SHP77 treated with DMSO at 0.1 percent for 48 hours (cell line): ENCODE results near the gene WDR11.
"Not testable (repeated sequence)": the region's sequence is repeated elsewhere in the genome, so short reads cannot be mapped to it uniquely, and the experiment has no call there.

Source experiments
- DNase-seq: peaks from one replicate; lab custom pipeline; 2025; lab: John Stamatoyannopoulos, UW

Gene WDR11

GRCh38 chr10:120861178-120861855 lies 10.2 kb downstream of the WDR11 start:
- DNase-seq = no peak

- DNase-seq = no peak
Observed at GRCh38 chr10:120873741-120874140, 22.6 kb downstream of the WDR11 start.

- no peak for DNase-seq
Observed at GRCh38 chr10:120883071-120883470, 31.9 kb downstream of the WDR11 start.

DNA sequence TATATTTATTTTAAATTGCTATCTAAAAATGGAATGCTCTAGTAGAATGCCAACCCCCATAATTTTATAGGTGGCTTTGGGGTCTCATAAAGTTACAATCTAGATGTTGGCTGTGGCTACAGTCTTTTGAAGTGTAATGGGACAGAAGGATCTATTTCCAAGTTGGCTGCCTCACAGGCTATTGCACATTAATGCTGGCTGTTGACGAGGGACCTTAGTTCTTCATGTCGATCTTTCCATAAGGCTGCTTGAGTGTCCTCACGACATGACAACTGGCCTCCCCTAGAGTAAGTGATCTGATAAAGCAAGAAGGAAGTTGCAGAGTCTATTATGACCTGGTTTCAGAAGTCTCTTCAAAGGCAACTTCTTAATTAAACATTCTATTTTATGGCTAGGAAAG lies 36.3 kb downstream of the WDR11 start:
- DNase-seq = no peak

DNA sequence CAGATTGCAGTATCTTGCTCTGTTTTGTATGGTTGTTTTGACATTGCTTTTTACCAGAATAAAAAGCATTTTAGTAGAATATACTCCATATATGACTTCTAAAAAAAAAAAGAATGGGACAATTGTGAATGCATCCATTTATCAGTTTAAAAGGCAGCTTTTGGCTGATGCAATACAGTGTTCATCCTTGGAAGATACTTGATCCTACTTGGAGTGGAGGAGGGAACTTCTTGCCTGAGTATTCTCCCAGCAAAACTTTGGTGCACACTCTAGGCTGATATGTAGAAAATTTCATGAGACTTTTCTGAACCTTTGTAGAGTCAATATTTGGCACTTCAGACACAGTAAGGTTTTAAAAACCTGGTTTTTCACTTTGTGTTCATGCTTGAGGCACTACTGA lies 40.2 kb downstream of the WDR11 start:
- DNase-seq = no peak

- no peak for DNase-seq
Observed at GRCh38 chr10:120894556-120894955, 43.4 kb downstream of the WDR11 start.

GRCh38 chr10:120897343-120897742 lies 46.2 kb downstream of the WDR11 start:
- DNase-seq = no peak

GRCh38 chr10:120905268-120905667 lies 54.1 kb downstream of the WDR11 start:
- DNase-seq = no peak

- DNase-seq = no peak
Observed at GRCh38 chr10:120917521-120918250, 66.5 kb downstream of the WDR11 start.

GRCh38 chr10:120923886-120924285 lies 72.7 kb downstream of the WDR11 start:
- DNase-seq = not testable (repeated sequence)

- no peak for DNase-seq
Observed at GRCh38 chr10:120926611-120927010, 75.4 kb downstream of the WDR11 start.

DNA sequence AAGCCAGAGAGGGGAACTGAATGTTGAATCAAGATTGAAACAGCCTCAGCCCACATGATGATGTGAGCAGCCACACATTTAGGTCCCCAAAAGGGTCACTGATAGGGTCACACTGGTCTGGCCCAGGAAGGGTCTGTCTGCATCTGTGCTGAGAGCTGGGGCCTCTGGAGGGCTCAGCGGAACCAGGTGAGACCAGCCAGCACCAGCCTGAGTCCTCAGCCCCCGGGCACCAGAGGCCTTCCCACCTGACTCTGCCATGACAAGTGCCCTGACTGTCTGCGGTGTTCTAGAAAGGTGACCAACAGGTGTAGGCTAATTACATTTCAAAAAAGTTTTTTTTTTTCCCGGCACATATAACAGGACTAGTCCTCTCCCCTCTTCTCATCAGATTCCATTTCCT lies 76.2 kb downstream of the WDR11 start:
- DNase-seq = no peak

- DNase-seq = no peak
Observed at GRCh38 chr10:120929166-120929565, 78.0 kb downstream of the WDR11 start.

- DNase-seq = no peak
Observed at GRCh38 chr10:120931423-120931822, 80.3 kb downstream of the WDR11 start.

DNA sequence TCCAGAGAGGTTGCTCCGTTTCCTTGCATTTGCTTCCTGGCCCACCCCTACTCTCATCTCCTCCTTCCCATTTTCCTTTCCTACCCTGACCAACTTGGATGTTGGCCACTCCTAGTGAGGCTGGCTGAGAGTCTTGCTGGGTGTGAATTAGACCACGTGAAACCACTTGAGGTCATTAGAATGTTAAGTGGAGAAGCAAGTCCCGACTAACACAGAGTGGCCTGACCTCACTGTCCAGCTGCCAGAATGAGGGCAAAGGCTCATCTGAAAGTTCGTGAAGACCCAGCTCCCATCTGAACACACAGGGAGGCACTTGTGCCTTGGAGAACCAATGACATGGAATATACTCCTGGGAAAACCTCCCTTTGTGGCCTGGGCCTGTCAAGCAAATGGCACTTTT lies 80.8 kb downstream of the WDR11 start:
- no peak for DNase-seq

GRCh38 chr10:120938822-120939221 lies 87.7 kb downstream of the WDR11 start:
- DNase-seq = no peak

GRCh38 chr10:120940299-120940900 lies 89.2 kb downstream of the WDR11 start:
- DNase-seq = no peak

DNA sequence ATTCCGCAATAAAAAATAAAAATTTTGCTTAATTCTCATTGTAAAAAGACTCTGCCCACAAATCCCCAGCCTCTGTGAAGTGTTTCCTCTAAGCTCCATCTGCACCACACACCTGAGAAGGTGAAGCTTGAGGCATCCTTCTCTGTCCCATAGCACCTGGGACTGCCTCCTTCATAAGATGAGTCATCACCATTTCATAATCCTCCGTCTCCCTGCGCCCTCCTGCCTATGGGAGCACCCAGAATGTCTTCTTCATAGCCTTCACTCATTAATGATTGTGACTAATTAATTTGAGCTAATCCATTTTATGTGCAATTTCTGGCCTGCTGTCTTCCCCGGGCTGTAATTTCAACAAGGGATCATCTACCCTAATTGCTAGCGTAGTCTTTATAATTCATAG lies 90.3 kb downstream of the WDR11 start:
- DNase-seq = no peak

- DNase-seq = peak; percentile 20
Observed at GRCh38 chr10:120942806-120943413, 91.7 kb downstream of the WDR11 start.

DNA sequence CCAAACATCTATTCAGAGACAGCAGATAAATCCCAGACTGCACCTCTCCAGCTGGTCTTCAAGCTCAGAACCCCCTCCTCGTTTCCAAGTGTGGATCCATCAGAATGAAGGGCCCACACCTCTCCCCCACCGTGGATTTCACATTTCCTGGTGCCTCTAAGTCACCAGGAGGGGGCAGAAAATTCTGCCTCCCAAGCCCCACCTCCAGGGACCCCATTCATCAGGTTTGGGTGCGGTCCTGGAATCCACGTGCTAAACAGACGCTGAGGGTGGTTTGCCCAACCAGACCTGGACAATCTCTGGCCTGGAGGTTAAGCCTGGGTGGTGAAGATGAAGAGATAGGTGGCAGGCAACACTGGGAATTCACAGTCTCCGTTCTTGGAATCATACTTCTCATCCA lies 92.4 kb downstream of the WDR11 start:
- no peak for DNase-seq

- DNase-seq = no peak
Observed at GRCh38 chr10:120944586-120945125, 93.5 kb downstream of the WDR11 start.

- DNase-seq = no peak
Observed at GRCh38 chr10:120945182-120945581, 94.0 kb downstream of the WDR11 start.
